RWPE2 (cell line): Measurements from ENCODE around the gene CCDC187.

Source experiments
- ATAC-seq: fragments of 200-7000 bp; cut with Tn5 transposase; 3 replicates; pipeline ENCODE4 v1.9.1; 2021; ENCODE audit warnings: low read depth
- DNase-seq: peaks from one replicate; pipeline ENCODE4 v3.0.0-alpha.2; 2020; ENCODE audit warnings: low spot score
- H3K27ac ChIP-seq: fragments of 450-650 bp; 2 replicates; pipeline ENCODE4 v1.5.1; 2017; ENCODE audit warnings: mild to moderate bottlenecking; ENCODE audit not compliant: poor library complexity, severe bottlenecking
- H3K27me3 ChIP-seq: fragments of 250-450 bp; sonication (Bioruptor Pico); 2 replicates; pipeline ENCODE4 v1.5.1; 2021; ENCODE audit warnings: mild to moderate bottlenecking, moderate library complexity; ENCODE audit not compliant: insufficient read depth, poor library complexity, severe bottlenecking
- H3K36me3 ChIP-seq: fragments of 250-450 bp; sonication (Bioruptor Pico); 2 replicates; pipeline ENCODE4 v1.5.1; 2020; ENCODE audit warnings: low read depth, mild to moderate bottlenecking, moderate library complexity
- H3K4me1 ChIP-seq: fragments of 250-450 bp; sonication (Bioruptor Pico); 2 replicates; pipeline ENCODE4 v1.5.1; 2021; ENCODE audit warnings: mild to moderate bottlenecking, moderate library complexity; ENCODE audit not compliant: insufficient read depth, poor library complexity, severe bottlenecking
- H3K4me3 ChIP-seq: fragments of 250-450 bp; sonication (Bioruptor Pico); 2 replicates; pipeline ENCODE4 v1.5.1; 2021; ENCODE audit warnings: mild to moderate bottlenecking, moderate library complexity; ENCODE audit not compliant: severe bottlenecking
- H3K9me3 ChIP-seq: fragments of 250-450 bp; sonication (Bioruptor Pico); 2 replicates; pipeline ENCODE4 v1.5.1; 2021; ENCODE audit warnings: mild to moderate bottlenecking, moderate library complexity; ENCODE audit not compliant: severe bottlenecking
- TF ChIP-seq, protein P1 (sequence below): fragments of 450-650 bp; IDR thresholded peaks from one replicate; pipeline ENCODE4 v1.5.1; 2017; ENCODE audit warnings: mild to moderate bottlenecking, moderate library complexity; ENCODE audit not compliant: poor library complexity, severe bottlenecking

The CCDC187 gene

DNA sequence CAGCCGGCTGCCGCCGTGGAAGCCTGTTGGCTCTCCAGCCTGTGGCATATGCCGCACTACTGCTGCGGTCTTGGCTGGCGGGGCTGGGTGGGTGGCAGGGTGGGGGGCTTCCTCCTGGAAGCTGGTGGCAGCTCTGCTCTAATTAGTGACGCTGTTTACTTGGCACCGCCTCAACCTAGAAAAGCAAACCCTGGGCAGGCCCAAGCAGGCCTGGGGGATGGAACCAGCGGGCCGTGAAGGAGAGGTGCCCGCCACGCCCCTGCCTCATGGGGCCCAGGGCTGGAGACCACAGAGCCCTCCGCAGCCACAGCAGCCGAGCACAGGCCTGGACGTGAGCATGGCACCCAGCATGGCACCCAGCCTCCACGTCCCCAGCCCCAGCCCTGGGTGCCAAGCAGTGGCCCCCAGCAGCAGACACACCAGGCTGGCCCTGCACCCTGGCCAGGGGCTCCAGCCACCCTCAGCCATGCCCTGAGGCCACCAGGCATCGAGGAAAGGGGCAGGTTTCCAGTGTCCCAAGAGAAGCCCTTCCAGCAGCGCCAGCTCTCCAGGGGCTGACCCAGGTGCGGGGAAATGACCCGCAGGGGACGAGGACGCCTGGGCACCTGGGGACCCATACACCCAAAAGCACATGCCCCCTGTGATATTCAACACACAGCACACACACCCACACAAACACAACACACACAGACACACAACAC, 5.4 kb upstream of the CCDC187 start:
- no peaks in the 10 kb centered on the region for H3K36me3 ChIP-seq
- no peaks in the 10 kb centered on the region for H3K4me1 ChIP-seq
- ATAC-seq: peak; percentile 24; the same call in 2 of the 3 replicates
- TF ChIP-seq, protein P1, sequence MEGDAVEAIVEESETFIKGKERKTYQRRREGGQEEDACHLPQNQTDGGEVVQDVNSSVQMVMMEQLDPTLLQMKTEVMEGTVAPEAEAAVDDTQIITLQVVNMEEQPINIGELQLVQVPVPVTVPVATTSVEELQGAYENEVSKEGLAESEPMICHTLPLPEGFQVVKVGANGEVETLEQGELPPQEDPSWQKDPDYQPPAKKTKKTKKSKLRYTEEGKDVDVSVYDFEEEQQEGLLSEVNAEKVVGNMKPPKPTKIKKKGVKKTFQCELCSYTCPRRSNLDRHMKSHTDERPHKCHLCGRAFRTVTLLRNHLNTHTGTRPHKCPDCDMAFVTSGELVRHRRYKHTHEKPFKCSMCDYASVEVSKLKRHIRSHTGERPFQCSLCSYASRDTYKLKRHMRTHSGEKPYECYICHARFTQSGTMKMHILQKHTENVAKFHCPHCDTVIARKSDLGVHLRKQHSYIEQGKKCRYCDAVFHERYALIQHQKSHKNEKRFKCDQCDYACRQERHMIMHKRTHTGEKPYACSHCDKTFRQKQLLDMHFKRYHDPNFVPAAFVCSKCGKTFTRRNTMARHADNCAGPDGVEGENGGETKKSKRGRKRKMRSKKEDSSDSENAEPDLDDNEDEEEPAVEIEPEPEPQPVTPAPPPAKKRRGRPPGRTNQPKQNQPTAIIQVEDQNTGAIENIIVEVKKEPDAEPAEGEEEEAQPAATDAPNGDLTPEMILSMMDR: no peak
- no peak overlapping the region for H3K4me3 ChIP-seq
- H3K27ac ChIP-seq: no peak overlapping the region
- peaks cover 2% of the 10 kb centered on the region for H3K9me3 ChIP-seq
- no peak for DNase-seq
- no peaks in the 10 kb centered on the region for H3K27me3 ChIP-seq

DNA sequence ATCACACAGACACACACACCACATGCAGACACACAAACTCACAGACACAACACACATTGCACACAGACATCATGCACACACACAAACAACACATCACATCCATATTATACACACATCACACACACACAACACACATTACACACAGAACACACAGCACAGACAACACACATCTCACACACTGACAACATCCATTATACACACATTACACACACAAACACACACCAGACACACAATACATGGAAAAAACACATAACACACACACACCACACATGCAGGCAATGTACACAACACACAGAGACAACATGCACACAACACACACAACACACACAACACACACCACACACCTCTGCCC, 4.8 kb upstream of the CCDC187 start:
- TF ChIP-seq, protein P1: no peak
- Histone ChIP-seq H3K27ac (no peak overlapping the region), H3K9me3 (no peaks in the 10 kb centered on the region), H3K4me1 (no peaks in the 10 kb centered on the region), H3K27me3 (no peaks in the 10 kb centered on the region), H3K36me3 (no peaks in the 10 kb centered on the region), H3K4me3 (no peak overlapping the region)
- ATAC-seq: no peak
- no peak for DNase-seq

DNA sequence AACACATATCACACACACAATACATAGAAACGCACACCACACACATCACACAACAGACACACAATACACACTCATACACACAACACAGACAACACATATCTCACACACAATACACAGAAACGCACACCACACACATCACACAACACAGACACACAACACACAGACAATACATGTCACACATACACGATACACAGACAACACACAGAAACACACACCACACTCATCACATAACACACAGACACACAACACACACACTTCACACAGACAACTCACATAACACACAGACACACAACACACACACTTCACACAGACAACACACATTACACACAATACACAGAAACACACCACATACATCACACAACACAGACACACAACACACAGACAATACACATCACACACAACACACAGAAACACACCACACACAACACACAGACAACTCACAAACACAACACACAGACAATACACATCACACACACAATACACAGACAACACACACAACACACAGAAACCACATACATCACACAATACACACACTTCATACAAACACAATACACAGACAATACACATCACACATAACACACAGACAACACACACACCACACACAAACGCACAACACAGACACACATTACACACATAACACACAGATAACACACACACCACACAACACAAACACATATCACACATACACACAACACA, 4.3 kb upstream of the CCDC187 start:
- TF ChIP-seq, protein P1: no peak
- no peaks in the 10 kb centered on the region for H3K27me3 ChIP-seq
- H3K4me3 ChIP-seq: no peak overlapping the region
- H3K9me3 ChIP-seq: no peaks in the 10 kb centered on the region
- DNase-seq: no peak
- no peak overlapping the region for H3K27ac ChIP-seq
- ATAC-seq: no peak
- no peaks in the 10 kb centered on the region for H3K4me1 ChIP-seq
- no peaks in the 10 kb centered on the region for H3K36me3 ChIP-seq

DNA sequence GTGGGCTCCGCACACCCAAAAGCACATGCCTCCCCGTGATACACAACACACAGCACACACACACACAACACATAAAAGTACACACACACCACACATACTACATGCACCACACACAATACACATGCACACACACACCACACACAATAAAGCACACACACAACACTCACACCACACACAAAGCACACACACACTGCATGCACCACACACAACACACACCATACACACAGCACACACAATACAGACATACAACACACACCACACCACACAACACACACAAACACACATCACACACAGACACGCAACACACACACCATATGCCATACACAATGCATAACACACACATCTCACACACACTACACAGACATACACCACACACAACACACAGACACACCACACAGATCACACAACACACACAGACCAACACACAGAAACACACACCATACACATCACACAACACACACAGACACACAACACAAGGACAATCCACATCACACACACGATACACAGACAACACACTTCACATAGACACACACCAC, 3.4 kb upstream of the CCDC187 start:
- no peak for ATAC-seq
- Histone ChIP-seq H3K4me1 (no peaks in the 10 kb centered on the region), H3K4me3 (no peak overlapping the region), H3K27ac (no peak overlapping the region), H3K9me3 (no peaks in the 10 kb centered on the region), H3K27me3 (no peaks in the 10 kb centered on the region), H3K36me3 (no peaks in the 10 kb centered on the region)
- DNase-seq: no peak
- TF ChIP-seq, protein P1: no peak
